ENCODE data around the gene KLHDC1.
"Not testable (repeated sequence)": the region's sequence is repeated elsewhere in the genome, so short reads cannot be mapped to it uniquely, and the experiment has no call there.

The KLHDC1 gene

GRCh38 chr14:49732896-49733295 is 40.0 kb downstream of the KLHDC1 start:
- DNase-seq (ENCODE audit: low read depth): no peak
- TF ChIP-seq, protein P1, sequence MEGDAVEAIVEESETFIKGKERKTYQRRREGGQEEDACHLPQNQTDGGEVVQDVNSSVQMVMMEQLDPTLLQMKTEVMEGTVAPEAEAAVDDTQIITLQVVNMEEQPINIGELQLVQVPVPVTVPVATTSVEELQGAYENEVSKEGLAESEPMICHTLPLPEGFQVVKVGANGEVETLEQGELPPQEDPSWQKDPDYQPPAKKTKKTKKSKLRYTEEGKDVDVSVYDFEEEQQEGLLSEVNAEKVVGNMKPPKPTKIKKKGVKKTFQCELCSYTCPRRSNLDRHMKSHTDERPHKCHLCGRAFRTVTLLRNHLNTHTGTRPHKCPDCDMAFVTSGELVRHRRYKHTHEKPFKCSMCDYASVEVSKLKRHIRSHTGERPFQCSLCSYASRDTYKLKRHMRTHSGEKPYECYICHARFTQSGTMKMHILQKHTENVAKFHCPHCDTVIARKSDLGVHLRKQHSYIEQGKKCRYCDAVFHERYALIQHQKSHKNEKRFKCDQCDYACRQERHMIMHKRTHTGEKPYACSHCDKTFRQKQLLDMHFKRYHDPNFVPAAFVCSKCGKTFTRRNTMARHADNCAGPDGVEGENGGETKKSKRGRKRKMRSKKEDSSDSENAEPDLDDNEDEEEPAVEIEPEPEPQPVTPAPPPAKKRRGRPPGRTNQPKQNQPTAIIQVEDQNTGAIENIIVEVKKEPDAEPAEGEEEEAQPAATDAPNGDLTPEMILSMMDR (conservative IDR thresholded peaks at IDR 0.05; ENCODE audit: control insufficient read depth, insufficient read depth, low read depth, low read length): no peak
- no peak overlapping the region for H3K4me3 ChIP-seq (ENCODE audit: control insufficient read depth, low read depth, low read length)

- DNase-seq (ENCODE audit: low read depth): no peak
- no peak overlapping the region for H3K4me3 ChIP-seq (ENCODE audit: control insufficient read depth, low read depth, low read length)
- TF ChIP-seq, protein P1 (conservative IDR thresholded peaks at IDR 0.05; ENCODE audit: control insufficient read depth, insufficient read depth, low read depth, low read length): no peak
These were observed 40.9 kb downstream of the KLHDC1 start for GRCh38 chr14:49733836-49734235.

GRCh38 chr14:49735669-49736068 is 42.7 kb downstream of the KLHDC1 start:
- not testable (repeated sequence) for DNase-seq (ENCODE audit: low read depth); H3K4me3 ChIP-seq (ENCODE audit: control insufficient read depth, low read depth, low read length)

- H3K4me3 ChIP-seq (ENCODE audit: control insufficient read depth, low read depth, low read length): no peak overlapping the region
- TF ChIP-seq, protein P1 (conservative IDR thresholded peaks at IDR 0.05; ENCODE audit: control insufficient read depth, insufficient read depth, low read depth, low read length): no peak
- DNase-seq (ENCODE audit: low read depth): no peak
These were observed 52.3 kb downstream of the KLHDC1 start for GRCh38 chr14:49745191-49745590.

DNA sequence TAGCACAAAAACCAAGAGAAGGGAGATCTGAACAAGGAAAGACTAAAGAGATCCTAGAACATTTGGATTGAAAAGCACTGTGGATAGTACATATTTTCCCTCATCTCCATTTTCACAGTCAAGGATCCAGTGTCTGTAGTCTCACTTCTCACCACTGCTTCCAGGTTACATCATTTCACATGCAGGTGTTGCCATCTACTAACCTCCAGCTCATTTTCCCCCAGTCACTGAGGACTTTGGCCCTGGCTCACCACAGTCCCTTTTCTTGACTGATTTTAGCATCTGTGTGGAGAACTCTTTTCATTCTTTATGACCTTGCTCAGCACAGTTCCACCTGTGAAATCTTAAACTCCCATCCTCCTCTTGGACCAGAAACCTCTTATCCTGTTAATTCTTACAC is 53.6 kb downstream of the KLHDC1 start:
- H3K4me3 ChIP-seq (ENCODE audit: control insufficient read depth, low read depth, low read length); DNase-seq (ENCODE audit: low read depth): not testable (repeated sequence)

- TF ChIP-seq, protein P1 (conservative IDR thresholded peaks at IDR 0.05; ENCODE audit: control insufficient read depth, insufficient read depth, low read depth, low read length): no peak
- DNase-seq (ENCODE audit: low read depth): no peak
- no peak overlapping the region for H3K4me3 ChIP-seq (ENCODE audit: control insufficient read depth, low read depth, low read length)
These were observed 61.7 kb downstream of the KLHDC1 start for GRCh38 chr14:49754570-49755097.

DNA sequence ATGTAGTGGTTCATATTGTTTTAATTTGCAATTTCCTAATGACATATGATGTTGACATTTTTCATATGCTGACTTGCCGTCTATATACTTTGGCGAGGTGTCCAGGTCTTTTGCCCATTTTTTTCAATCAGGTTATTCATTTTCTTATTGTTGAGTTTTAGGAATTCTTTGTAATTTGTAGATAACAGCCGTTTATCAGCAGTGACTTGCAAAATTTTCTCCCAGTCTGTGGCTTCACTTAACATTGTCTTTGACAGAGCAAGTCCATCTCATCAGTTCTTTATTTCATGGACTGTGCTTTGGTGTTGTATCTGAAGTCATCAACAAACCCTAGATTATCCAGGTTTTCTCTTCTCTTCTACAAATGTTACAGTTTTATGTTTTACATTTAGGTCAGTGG is 62.5 kb downstream of the KLHDC1 start:
- H3K4me3 ChIP-seq (ENCODE audit: control insufficient read depth, low read depth, low read length): no peak overlapping the region
- no peak for DNase-seq (ENCODE audit: low read depth)
- TF ChIP-seq, protein P1 (conservative IDR thresholded peaks at IDR 0.05; ENCODE audit: control insufficient read depth, insufficient read depth, low read depth, low read length): no peak

DNA sequence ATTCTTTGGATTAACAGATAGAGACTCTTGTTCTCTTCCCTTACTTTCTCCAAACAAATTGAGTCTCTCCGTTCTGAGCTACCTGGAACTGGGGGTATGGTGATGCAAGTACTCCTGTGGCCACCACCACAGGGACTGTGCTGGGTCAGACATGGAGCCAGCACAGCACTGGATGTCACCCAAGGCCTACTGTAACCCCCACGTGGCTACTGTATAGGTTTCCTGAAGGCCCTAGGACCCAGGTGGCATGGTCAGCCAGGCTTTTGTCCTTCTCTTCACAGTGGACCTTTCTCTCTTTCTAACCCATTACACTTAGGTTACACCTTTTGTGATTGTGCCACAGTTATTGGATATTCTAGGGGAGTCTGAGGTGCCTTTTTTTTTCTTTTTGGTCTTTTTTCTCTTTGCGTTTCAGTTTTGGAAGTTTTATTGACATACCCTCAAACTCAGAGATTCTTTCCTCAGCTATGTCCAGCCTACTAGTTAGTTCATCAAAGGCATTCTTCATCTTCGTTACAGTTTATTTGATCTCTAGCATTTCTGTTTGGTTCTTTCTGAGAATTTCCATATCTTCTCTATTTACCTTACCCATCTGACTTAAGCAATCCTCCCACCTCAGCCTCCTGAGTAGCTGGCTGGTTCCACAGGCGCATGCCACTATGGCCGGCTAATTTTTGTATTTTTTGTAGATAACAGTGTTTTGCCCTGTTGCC is 69.1 kb downstream of the KLHDC1 start:
- TF ChIP-seq, protein P1 (conservative IDR thresholded peaks at IDR 0.05; ENCODE audit: control insufficient read depth, insufficient read depth, low read depth, low read length): no peak
- no peak for DNase-seq (ENCODE audit: low read depth)
- no peak overlapping the region for H3K4me3 ChIP-seq (ENCODE audit: control insufficient read depth, low read depth, low read length)
